ENCODE results near the gene NDUFA13. TPM values are rescaled to one million over a fixed set of nuclear protein-coding genes. Genes with fewer than 3 reads are reported as not detected.

Gene NDUFA13
- total RNA-seq, 4 donors from 2014 or later: 31.4 to 179 (median 108) TPM

GRCh38 chr19:19546751-19547162, 30.7 kb downstream of the NDUFA13 start:
- intact Hi-C loops (cut with DNase I; ENCODE audit: low total_unique reads): no loop called here
- TF ChIP-seq CTCF (IDR thresholded peaks at IDR 0.05): no peak
- no peak for TF ChIP-seq POLR2A (IDR thresholded peaks at IDR 0.05)
- no peak overlapping the region for H3K4me3 ChIP-seq (ENCODE audit: low read depth, poor library complexity, severe bottlenecking)
- WGBS, 2 donors: 26 to 33% methylated on average over 14 to 18 of the region's 19 CpGs
- DNase-seq (ENCODE audit: low spot score in 2 of 2): no peak

- TF ChIP-seq CTCF (IDR thresholded peaks at IDR 0.05) (no peak), POLR2A (IDR thresholded peaks at IDR 0.05) (no peak)
- DNase-seq (ENCODE audit: low spot score in 2 of 2): no peak
- no peak overlapping the region for H3K4me3 ChIP-seq (ENCODE audit: low read depth, poor library complexity, severe bottlenecking)
- intact Hi-C loops (cut with DNase I; ENCODE audit: low total_unique reads): no loop called here
- 40 to 45% methylated on average over 12 to 14 of the region's 15 CpGs for WGBS, 2 donors
Measured at GRCh38 chr19:19547674-19548336, 31.8 kb downstream of the NDUFA13 start.

GRCh38 chr19:19548915-19549759, 33.1 kb downstream of the NDUFA13 start:
- WGBS, 2 donors: 63 to 74% methylated on average over 10 to 13 of the region's 13 CpGs
- intact Hi-C loops (cut with DNase I; ENCODE audit: low total_unique reads): no loop called here
- no peak for DNase-seq (ENCODE audit: low spot score in 2 of 2)
- H3K4me3 ChIP-seq (ENCODE audit: low read depth, poor library complexity, severe bottlenecking): no peak overlapping the region
- TF ChIP-seq POLR2A (IDR thresholded peaks at IDR 0.05) (no peak), CTCF (IDR thresholded peaks at IDR 0.05) (no peak)

GRCh38 chr19:19549804-19550464, 33.9 kb downstream of the NDUFA13 start:
- no peak for DNase-seq (ENCODE audit: low spot score in 2 of 2)
- TF ChIP-seq POLR2A (IDR thresholded peaks at IDR 0.05) (no peak), CTCF (IDR thresholded peaks at IDR 0.05) (no peak)
- intact Hi-C loops (cut with DNase I; ENCODE audit: low total_unique reads): no loop called here
- WGBS, 2 donors: 54 to 55% methylated on average over 23 of the region's 23 CpGs
- no peak overlapping the region for H3K4me3 ChIP-seq (ENCODE audit: low read depth, poor library complexity, severe bottlenecking)

- 23 to 34% methylated on average over 5 to 6 of the region's 8 CpGs for WGBS, 2 donors
- TF ChIP-seq CTCF (IDR thresholded peaks at IDR 0.05) (no peak), POLR2A (IDR thresholded peaks at IDR 0.05) (no peak)
- intact Hi-C loops (cut with DNase I; ENCODE audit: low total_unique reads): no loop called here
- no peak overlapping the region for H3K4me3 ChIP-seq (ENCODE audit: low read depth, poor library complexity, severe bottlenecking)
- no peak for DNase-seq (ENCODE audit: low spot score in 2 of 2)
Measured at GRCh38 chr19:19550485-19550929, 34.5 kb downstream of the NDUFA13 start.
